ENCODE measurements around the gene KCNJ18. TPM values are rescaled to one million over a fixed set of nuclear protein-coding genes. Genes with fewer than 3 reads are reported as not detected.
"Not testable (repeated sequence)": the region's sequence is repeated elsewhere in the genome, so short reads cannot be mapped to it uniquely, and the experiment has no call there.

KCNJ18 gene
- total RNA-seq, 1 donor from 2014 or later = not detected

DNA sequence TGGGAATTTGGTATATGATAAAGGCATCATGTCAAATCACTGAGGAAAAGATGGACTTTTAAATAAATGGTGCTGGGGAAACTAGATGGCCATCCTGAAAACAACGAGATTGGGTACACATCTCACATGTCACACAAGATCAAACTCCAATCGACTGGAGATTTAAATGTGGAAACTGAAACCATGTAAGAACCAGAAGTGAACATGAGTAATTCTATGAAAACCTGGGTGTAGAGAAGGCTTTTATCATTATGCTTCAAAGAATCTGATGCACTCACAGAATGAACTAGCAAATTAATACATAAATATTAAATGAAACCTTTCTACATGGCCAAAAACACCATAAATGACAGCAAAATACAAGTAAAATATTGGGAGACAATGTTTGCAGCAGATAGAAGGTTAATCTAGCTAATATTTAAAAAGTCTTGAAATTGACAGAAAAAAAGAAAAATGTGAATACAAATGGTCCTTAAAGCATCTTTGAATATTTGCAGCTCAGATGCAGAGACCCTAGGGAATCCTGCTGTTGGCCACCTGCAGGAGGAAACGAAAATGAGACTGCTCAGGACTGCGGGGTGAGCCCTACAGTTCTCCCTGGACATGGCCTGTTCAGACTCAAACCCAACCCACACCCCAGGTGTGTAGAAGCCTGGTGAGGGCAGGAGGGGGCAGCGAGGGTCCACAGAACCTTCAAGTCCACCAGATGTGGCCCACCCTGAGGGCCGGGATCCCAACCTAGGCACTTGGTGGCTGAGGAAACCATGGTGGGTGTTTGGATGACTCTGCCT, 32.1 kb downstream of the KCNJ18 start:
- DNase-seq (ENCODE audit: low read depth in 2 of 2) = not testable (repeated sequence)

DNA sequence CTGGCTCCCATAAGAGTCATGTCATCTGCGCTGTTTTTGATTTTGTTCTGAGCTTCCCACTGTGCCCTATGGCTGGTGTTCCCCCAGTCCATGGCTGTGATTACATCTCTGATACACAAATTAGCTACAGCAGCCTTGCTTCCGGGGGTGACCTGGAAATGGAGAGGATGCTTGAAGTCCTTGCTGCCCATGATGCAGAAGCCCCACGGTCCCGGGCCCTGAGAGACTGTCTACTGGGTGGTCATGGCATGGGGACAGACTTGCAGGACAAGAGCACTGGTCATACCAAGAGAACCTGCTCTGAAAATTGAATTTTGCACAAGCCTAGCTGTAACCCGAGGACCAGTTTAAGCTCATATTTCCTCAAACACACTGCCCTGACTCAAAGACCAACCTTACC, 38.8 kb downstream of the KCNJ18 start:
- not testable (repeated sequence) for DNase-seq (ENCODE audit: low read depth in 2 of 2)

- not testable (repeated sequence) for DNase-seq (ENCODE audit: low read depth in 2 of 2)
Measured at GRCh38 chr17:21733931-21734330, 41.6 kb downstream of the KCNJ18 start.

GRCh38 chr17:21735814-21736213, 43.5 kb downstream of the KCNJ18 start:
- DNase-seq (ENCODE audit: low read depth in 2 of 2) = not testable (repeated sequence)

GRCh38 chr17:21737015-21737580, 44.8 kb downstream of the KCNJ18 start:
- DNase-seq (ENCODE audit: low read depth in 2 of 2) = not testable (repeated sequence)

DNA sequence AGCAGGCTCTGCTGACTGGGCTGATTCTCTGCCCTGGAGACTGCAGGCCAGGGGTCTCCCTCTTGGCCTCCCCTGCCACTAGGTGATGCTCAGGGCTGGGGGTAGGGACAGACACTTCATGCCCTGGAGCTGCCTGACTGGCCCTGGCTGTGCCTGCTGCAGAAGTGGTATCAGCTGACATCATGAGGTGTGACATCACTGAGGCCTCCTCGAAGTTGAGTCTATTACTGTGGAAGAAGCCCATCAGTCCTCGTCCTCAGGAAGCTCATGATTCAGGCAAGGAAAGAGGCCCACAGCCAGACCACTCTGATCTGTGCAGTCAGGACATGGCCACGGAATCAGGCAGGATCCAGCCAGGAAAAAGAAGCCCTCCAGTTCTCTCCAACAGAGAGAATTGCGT, 45.9 kb downstream of the KCNJ18 start:
- DNase-seq (ENCODE audit: low read depth in 2 of 2) = not testable (repeated sequence)

GRCh38 chr17:21738877-21739474, 46.7 kb downstream of the KCNJ18 start:
- DNase-seq (ENCODE audit: low read depth in 2 of 2) = not testable (repeated sequence)

DNA sequence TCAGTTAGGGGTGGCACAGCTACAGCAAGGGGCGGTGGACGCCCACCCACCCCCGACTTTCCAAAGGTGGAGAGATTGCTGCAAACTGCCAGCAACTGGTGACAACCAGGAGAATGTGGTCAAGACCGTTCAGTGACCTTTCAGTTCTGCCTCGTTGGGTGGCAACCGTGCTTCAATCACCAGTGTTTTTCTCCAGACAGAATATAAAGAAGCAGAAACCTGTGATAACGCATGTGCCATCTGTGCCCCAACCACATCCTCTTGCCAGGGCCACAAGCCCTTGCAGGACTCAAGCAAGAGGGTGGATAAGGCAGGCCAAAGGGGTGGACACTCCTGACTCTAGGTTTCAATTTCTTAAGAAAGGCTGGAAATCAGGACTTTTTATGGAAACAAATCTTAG, 47.2 kb downstream of the KCNJ18 start:
- not testable (repeated sequence) for DNase-seq (ENCODE audit: low read depth in 2 of 2)

DNA sequence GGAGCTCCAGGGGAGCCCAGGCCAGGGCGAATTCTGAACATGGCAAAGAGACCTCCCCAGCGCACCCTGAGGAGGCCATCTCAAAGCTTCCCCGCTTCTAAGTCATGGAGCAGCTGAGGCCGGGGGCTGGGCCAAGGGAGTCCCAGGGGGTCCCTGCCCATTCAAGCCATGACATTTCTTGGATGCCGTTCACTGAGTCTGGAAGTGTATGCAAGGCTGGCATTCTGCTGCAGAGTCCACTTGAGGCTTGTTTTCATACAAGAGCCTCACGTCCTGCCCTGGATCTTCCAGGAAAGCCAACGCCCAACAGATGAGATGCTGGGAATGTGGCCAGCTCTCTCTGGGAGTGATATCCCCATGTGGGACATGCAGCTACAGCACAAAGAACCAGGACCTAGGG, 48.5 kb downstream of the KCNJ18 start:
- DNase-seq (ENCODE audit: low read depth in 2 of 2) = not testable (repeated sequence)

DNA sequence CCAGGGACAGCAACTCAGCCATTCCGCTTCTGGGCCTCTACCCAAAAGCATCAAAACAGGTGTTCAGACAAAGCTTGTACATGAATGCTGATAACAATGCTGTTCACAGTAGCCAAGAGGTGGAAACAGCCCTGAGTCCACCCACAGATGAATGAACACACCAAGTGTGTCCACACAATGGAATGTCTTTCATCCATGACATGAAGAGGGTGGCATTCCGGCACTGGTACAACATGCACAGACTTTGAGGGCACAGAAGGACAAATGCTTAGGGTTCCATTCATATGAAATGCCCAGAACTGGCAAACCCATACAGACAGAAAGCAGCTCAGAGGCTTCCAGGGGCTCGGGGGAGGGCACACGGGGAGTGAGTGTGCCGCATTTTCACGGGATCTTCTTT, 49.2 kb downstream of the KCNJ18 start:
- not testable (repeated sequence) for DNase-seq (ENCODE audit: low read depth in 2 of 2)

- no peak for DNase-seq (ENCODE audit: low read depth in 2 of 2)
Measured at GRCh38 chr17:21742326-21742725, 50.0 kb downstream of the KCNJ18 start.

GRCh38 chr17:21744151-21744550, 51.8 kb downstream of the KCNJ18 start:
- DNase-seq (ENCODE audit: low read depth in 2 of 2) = not testable (repeated sequence)

GRCh38 chr17:21744621-21745020, 52.3 kb downstream of the KCNJ18 start:
- not testable (repeated sequence) for DNase-seq (ENCODE audit: low read depth in 2 of 2)

DNA sequence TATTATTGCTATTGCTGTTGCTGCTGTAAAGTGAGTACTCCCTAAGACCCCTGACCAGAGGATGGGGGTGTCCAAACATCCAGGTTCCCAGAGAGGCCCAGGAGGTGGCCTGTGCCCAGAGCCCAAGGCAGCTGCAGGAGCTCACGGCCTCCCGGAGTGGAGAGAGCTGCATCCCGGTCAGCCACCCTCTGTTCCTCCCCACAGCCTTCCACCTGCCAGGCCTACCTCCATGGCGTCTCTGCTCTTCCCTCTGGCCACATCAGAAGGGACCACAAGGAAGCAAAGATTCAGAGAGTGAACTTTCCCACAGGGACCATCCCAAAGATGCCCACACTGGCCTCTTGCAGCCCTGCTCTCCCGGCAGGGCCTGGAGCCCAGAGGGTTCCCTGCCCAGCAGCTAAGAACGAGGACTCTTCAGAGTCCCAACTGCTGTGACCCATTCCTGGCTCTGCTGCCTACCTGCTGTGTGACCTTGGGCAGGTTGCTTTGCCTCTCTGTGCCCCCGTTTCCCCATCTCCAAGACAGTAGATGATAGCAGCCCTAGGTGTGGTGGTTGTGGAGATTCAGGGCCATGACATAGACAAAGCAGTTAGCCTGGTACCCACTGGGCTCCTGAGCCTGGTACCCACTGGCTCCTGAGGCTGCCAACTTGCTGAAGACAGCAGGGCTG, 53.2 kb downstream of the KCNJ18 start:
- not testable (repeated sequence) for DNase-seq (ENCODE audit: low read depth in 2 of 2)

- DNase-seq (ENCODE audit: low read depth in 2 of 2) = not testable (repeated sequence)
Measured at GRCh38 chr17:21746415-21746814, 54.1 kb downstream of the KCNJ18 start.

DNA sequence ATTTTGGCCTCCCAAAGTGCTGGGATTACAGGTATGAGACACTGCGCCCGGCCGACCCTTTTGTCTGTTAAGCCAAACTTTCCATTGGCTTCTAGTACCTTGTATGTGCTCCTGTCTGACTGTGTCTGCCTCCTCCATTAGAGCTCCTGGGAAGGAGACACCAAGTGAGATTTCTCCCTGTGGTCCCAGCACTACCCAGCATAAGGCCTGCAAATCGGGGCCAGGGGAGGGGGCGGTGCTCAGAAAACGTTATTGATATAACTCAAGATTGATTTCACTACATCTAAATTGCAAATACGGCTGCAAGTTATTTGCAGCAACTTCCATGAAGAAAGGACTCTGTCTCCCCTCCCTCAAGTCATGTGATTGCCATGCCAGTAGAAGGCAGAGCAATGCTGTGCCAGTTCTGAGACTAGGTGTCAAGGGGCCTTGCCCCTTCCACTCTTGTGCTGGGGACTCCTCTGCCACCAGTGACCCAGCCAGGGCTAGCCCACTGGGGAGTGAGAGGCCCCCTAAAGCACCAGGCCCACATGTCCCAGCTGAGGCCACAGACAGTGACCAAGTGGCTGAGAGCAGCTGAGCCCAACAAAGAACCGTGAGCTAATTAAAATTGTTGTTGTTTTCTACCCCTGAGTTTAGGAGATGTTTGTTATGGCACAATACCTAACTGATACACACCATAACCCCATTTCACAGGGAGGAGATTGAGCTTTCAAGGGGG, 55.0 kb downstream of the KCNJ18 start:
- not testable (repeated sequence) for DNase-seq (ENCODE audit: low read depth in 2 of 2)

- DNase-seq (ENCODE audit: low read depth in 2 of 2) = not testable (repeated sequence)
Measured at GRCh38 chr17:21748686-21749085, 56.4 kb downstream of the KCNJ18 start.

- not testable (repeated sequence) for DNase-seq (ENCODE audit: low read depth in 2 of 2)
Measured at GRCh38 chr17:21749696-21750531, 57.6 kb downstream of the KCNJ18 start.

DNA sequence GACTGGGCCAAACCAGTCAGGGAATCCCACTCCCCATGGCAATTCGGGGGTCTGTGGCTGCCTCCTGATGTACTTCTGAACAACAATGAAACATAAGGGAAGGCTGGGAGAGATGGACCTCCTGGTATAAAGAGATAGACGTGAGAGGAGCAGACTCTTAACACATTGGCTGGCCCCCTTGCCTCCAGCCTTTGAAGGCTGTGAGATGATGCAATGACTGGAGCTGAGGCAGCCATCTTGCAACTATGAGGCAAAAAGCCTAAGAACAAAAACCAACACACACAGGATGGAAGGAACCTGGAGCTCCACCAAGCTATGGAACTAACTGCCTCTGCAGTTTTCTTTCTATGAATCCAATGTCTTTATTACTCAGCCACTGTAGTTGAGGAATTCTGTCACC, 58.8 kb downstream of the KCNJ18 start:
- not testable (repeated sequence) for DNase-seq (ENCODE audit: low read depth in 2 of 2)
